AG04449 (cell line): Measurements from ENCODE around the gene PLCZ1.

Source experiments
- CTCF ChIA-PET: fragments of 350-600 bp; formaldehyde crosslinking; extraction: SDS; loops from one replicate; lab custom pipeline; 2021; ENCODE audit warnings: antibody characterized with exemption; lab: Yijun Ruan, JAX
- POLR2A ChIA-PET: fragments of 400-600, 350-600 bp; formaldehyde crosslinking; extraction: SDS; loops from one replicate; lab custom pipeline; 2020; ENCODE audit warnings: antibody characterized with exemption, inconsistent platforms; lab: Yijun Ruan, JAX
- DNase-seq: peaks from one replicate; pipeline ENCODE4 v3.0.0-alpha.2; 2010; ENCODE audit warnings: low read depth, low spot score
- H3K4me3 ChIP-seq: 2 replicates; pipeline ENCODE4 v1.5.1; 2011; ENCODE audit warnings: low read depth, mild to moderate bottlenecking, control low read depth, low read length
- CTCF ChIP-seq: IDR thresholded peaks from one replicate; pipeline ENCODE4 v1.5.1; 2011; ENCODE audit warnings: mild to moderate bottlenecking, moderate library complexity, low read length, control low read depth, inconsistent platforms; ENCODE audit not compliant: insufficient read depth; ENCODE audit errors: missing control alignments

Gene PLCZ1

GRCh38 chr12:18752947-18753346, 15.1 kb upstream of the PLCZ1 start:
- no peak overlapping the region for H3K4me3 ChIP-seq
- TF ChIP-seq CTCF: no peak
- ChIA-PET POLR2A (no interaction called here), CTCF (no interaction called here)
- DNase-seq: no peak

- DNase-seq: peak; percentile 96
- ChIA-PET POLR2A (no interaction called here), CTCF (interaction anchor here (1.2 kb wide), 1 partner anchor 322 kb away, joined by 5 read pairs; no protein-coding TSS in a partner anchor)
- TF ChIP-seq CTCF: no peak
- H3K4me3 ChIP-seq: no peak overlapping the region
Measured at GRCh38 chr12:18752280-18752920, 14.6 kb upstream of the PLCZ1 start.

GRCh38 chr12:18751866-18752265, 14.1 kb upstream of the PLCZ1 start:
- POLR2A ChIA-PET: no interaction called here
- no peak for TF ChIP-seq CTCF
- CTCF ChIA-PET: interaction anchor here (1.2 kb wide), 1 partner anchor 322 kb away, joined by 5 read pairs; no protein-coding TSS in a partner anchor

GRCh38 chr12:18750085-18750484, 12.3 kb upstream of the PLCZ1 start:
- no peak overlapping the region for H3K4me3 ChIP-seq
- TF ChIP-seq CTCF: no peak
- no peak for DNase-seq
- POLR2A ChIA-PET: no interaction called here
- CTCF ChIA-PET: no interaction called here

More at GRCh38 chr12:18751866-18752265, 14.1 kb upstream of the PLCZ1 start:
- H3K4me3 ChIP-seq: no peak overlapping the region
- DNase-seq: no peak

GRCh38 chr12:18749386-18749957, 11.7 kb upstream of the PLCZ1 start:
- POLR2A ChIA-PET: no interaction called here
- H3K4me3 ChIP-seq: no peak overlapping the region
- no peak for TF ChIP-seq CTCF
- no peak for DNase-seq
- CTCF ChIA-PET: interaction anchor here (1.7 kb wide), 1 partner anchor 11 kb away, joined by 4 read pairs; no protein-coding TSS in a partner anchor

- TF ChIP-seq CTCF: no peak
- ChIA-PET CTCF (interaction anchor here (0.9 to 1.7 kb wide), 3 partner anchors 9 to 428 kb away, joined by 3 to 4 read pairs (median 3); no protein-coding TSS in a partner anchor), POLR2A (no interaction called here)
- peak; percentile 97 for DNase-seq
- no peak overlapping the region for H3K4me3 ChIP-seq
Measured at GRCh38 chr12:18747895-18748294, 10.1 kb upstream of the PLCZ1 start.
